WTC11 (cell line): ENCODE results near the gene CCDC92. TPM values are rescaled to one million over a fixed set of nuclear protein-coding genes. Genes with fewer than 3 reads are reported as not detected.

Experiments
- ATAC-seq: fragments of 200-7000 bp; cut with Tn5 transposase; 2 replicates; pipeline ENCODE4 v1.10.0; 2021; ENCODE audit warnings: mild to moderate bottlenecking, moderate library complexity
- CTCF ChIA-PET: fragments of 300-600 bp; sonication (Branson Sonifier 250); formaldehyde crosslinking; loops from one replicate; lab custom pipeline; 2021; ENCODE audit warnings: antibody characterized with exemption; lab: Charles Lee
- POLR2A ChIA-PET: fragments of 350-600 bp; sonication (Branson Sonifier 250); formaldehyde crosslinking; loops from one replicate; lab custom pipeline; 2021; ENCODE audit warnings: antibody characterized with exemption; lab: Charles Lee
- DNase-seq: peaks from one replicate; pipeline ENCODE4 v3.0.0; 2021; ENCODE audit warnings: low spot score
- H3K27ac Mint-ChIP-seq: 2 replicates; pipeline ENCODE4 v1.8.0; 2021; ENCODE audit warnings: mixed read lengths
- H3K27me3 Mint-ChIP-seq: 2 replicates; pipeline ENCODE4 v1.8.0; 2021; ENCODE audit warnings: low read depth, mild to moderate bottlenecking, moderate library complexity, mixed read lengths
- H3K36me3 Mint-ChIP-seq: 2 replicates; pipeline ENCODE4 v1.8.0; 2021; ENCODE audit warnings: mixed read lengths
- H3K4me1 Mint-ChIP-seq: 2 replicates; pipeline ENCODE4 v1.8.0; 2022; ENCODE audit warnings: mixed read lengths
- H3K4me3 Mint-ChIP-seq: 2 replicates; pipeline ENCODE4 v1.8.0; 2021; ENCODE audit warnings: mild to moderate bottlenecking, moderate library complexity, mixed read lengths
- H3K9me3 Mint-ChIP-seq: 2 replicates; pipeline ENCODE4 v1.8.0; 2021; ENCODE audit warnings: mixed read lengths
- ATF3 ChIP-seq: sonication (generic); formaldehyde crosslinking; conservative IDR thresholded peaks from 2 replicates; pipeline ENCODE4 v1.8.1; 2022; ENCODE audit warnings: mild to moderate bottlenecking, missing genetic modification reagents
- ATF6 ChIP-seq: sonication (generic); formaldehyde crosslinking; IDR thresholded peaks from 2 replicates; pipeline ENCODE4 v1.8.1; 2023; ENCODE audit warnings: mild to moderate bottlenecking, missing genetic modification reagents
- CBFB ChIP-seq: sonication (generic); formaldehyde crosslinking; IDR thresholded peaks from 2 replicates; pipeline ENCODE4 v1.8.1; 2022; ENCODE audit warnings: mild to moderate bottlenecking, low read depth, missing genetic modification reagents
- E2F1 ChIP-seq: sonication (generic); formaldehyde crosslinking; IDR thresholded peaks from 2 replicates; pipeline ENCODE4 v1.8.0; 2022; ENCODE audit warnings: mild to moderate bottlenecking, missing genetic modification reagents
- EMX1 ChIP-seq: fragments of 250-450 bp; sonication (Bioruptor Pico); IDR thresholded peaks from 2 replicates; pipeline ENCODE4 v1.8.0; 2021; ENCODE audit warnings: mild to moderate bottlenecking
- ETV6 ChIP-seq: sonication (generic); formaldehyde crosslinking; IDR thresholded peaks from 2 replicates; pipeline ENCODE4 v1.8.1; 2022; ENCODE audit warnings: mild to moderate bottlenecking, missing genetic modification reagents
- FOXJ3 ChIP-seq: sonication (generic); formaldehyde crosslinking; IDR thresholded peaks from 2 replicates; pipeline ENCODE4 v1.9.0; 2021; ENCODE audit warnings: missing genetic modification reagents, mild to moderate bottlenecking, borderline replicate concordance
- FOXP1 ChIP-seq: sonication (generic); formaldehyde crosslinking; IDR thresholded peaks from 2 replicates; pipeline ENCODE4 v1.8.0; 2022; ENCODE audit warnings: missing genetic modification reagents, mild to moderate bottlenecking, moderate library complexity, borderline replicate concordance
- GTF2I ChIP-seq: fragments of 250-450 bp; sonication (Bioruptor Pico); conservative IDR thresholded peaks from 2 replicates; pipeline ENCODE4 v1.4.0; 2021; ENCODE audit warnings: mild to moderate bottlenecking
- IRF2 ChIP-seq: sonication (generic); formaldehyde crosslinking; IDR thresholded peaks from 2 replicates; pipeline ENCODE4 v1.8.0; 2022; ENCODE audit warnings: low read depth, missing genetic modification reagents, borderline replicate concordance
- KAT7 ChIP-seq: sonication (generic); formaldehyde crosslinking; IDR thresholded peaks from 2 replicates; pipeline ENCODE4 v1.8.1; 2023; ENCODE audit warnings: missing genetic modification reagents, mild to moderate bottlenecking, borderline replicate concordance
- MXD4 ChIP-seq: fragments of 250-450 bp; sonication (Bioruptor Pico); IDR thresholded peaks from 2 replicates; pipeline ENCODE4 v1.8.0; 2021; ENCODE audit warnings: mild to moderate bottlenecking, moderate library complexity, borderline replicate concordance
- NFATC4 ChIP-seq: fragments of 250-450 bp; sonication (Bioruptor Pico); IDR thresholded peaks from 2 replicates; pipeline ENCODE4 v1.9.0; 2021; ENCODE audit warnings: mild to moderate bottlenecking
- NR2C2 ChIP-seq: sonication (generic); formaldehyde crosslinking; IDR thresholded peaks from 2 replicates; pipeline ENCODE4 v1.8.0; 2022; ENCODE audit warnings: mild to moderate bottlenecking, missing genetic modification reagents
- OVOL2 ChIP-seq: fragments of 250-450 bp; sonication (Bioruptor Pico); IDR thresholded peaks from 2 replicates; pipeline ENCODE4 v1.9.0; 2021; ENCODE audit warnings: mild to moderate bottlenecking, borderline replicate concordance
- SMAD4 ChIP-seq: sonication (generic); formaldehyde crosslinking; IDR thresholded peaks from 2 replicates; pipeline ENCODE4 v1.8.0; 2022; ENCODE audit warnings: mild to moderate bottlenecking, missing genetic modification reagents
- TEAD1 ChIP-seq: sonication (generic); formaldehyde crosslinking; IDR thresholded peaks from 2 replicates; pipeline ENCODE4 v1.8.0; 2022; ENCODE audit warnings: mild to moderate bottlenecking, missing genetic modification reagents
- ZNF416 ChIP-seq: fragments of 250-450 bp; sonication (Bioruptor Pico); IDR thresholded peaks from 2 replicates; pipeline ENCODE4 v1.9.0; 2021; ENCODE audit warnings: mild to moderate bottlenecking, inconsistent platforms
- total RNA-seq: library from RNA; stranded (reverse); gene quantifications from 3 replicates; pipeline ENCODE4 v1.2.3, GENCODE V29; 2021
- TF ChIP-seq, protein P1 (sequence below): sonication (generic); formaldehyde crosslinking; IDR thresholded peaks from 2 replicates; pipeline ENCODE4 v1.8.1; 2023; ENCODE audit warnings: mild to moderate bottlenecking, missing genetic modification reagents
- TF ChIP-seq, protein P2 (sequence below): fragments of 250-450 bp; sonication (Bioruptor Pico); IDR thresholded peaks from 2 replicates; pipeline ENCODE4 v1.9.0; 2021; ENCODE audit warnings: mild to moderate bottlenecking
- TF ChIP-seq, protein P3 (sequence below): fragments of 250-450 bp; sonication (Bioruptor Pico); IDR thresholded peaks from 2 replicates; pipeline ENCODE4 v1.9.0; 2021; ENCODE audit warnings: mild to moderate bottlenecking, borderline replicate concordance

Gene CCDC92
- total RNA-seq, 1 experiment from 2014 or later: 2.7 TPM

GRCh38 chr12:123965382-123965781, 7.2 kb downstream of the CCDC92 start (continued):
- no peak for TF ChIP-seq ZNF416 (CRISPR knock-in tag)
- TF ChIP-seq EMX1: no peak
- TF ChIP-seq, protein P1, sequence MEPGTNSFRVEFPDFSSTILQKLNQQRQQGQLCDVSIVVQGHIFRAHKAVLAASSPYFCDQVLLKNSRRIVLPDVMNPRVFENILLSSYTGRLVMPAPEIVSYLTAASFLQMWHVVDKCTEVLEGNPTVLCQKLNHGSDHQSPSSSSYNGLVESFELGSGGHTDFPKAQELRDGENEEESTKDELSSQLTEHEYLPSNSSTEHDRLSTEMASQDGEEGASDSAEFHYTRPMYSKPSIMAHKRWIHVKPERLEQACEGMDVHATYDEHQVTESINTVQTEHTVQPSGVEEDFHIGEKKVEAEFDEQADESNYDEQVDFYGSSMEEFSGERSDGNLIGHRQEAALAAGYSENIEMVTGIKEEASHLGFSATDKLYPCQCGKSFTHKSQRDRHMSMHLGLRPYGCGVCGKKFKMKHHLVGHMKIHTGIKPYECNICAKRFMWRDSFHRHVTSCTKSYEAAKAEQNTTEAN (CRISPR knock-in tag): no peak
- TF ChIP-seq, all 79 proteins: peak for 0

- no peak for DNase-seq
- TF ChIP-seq SMAD4 (CRISPR knock-in tag): no peak
- no peak for TF ChIP-seq ATF6
- TF ChIP-seq NR2C2 (CRISPR knock-in tag): no peak
- TF ChIP-seq GTF2I (CRISPR knock-in tag): no peak
- TF ChIP-seq NFATC4: no peak
- no peak for TF ChIP-seq OVOL2 (CRISPR knock-in tag)
- TF ChIP-seq KAT7 (CRISPR knock-in tag): no peak
- no peak for TF ChIP-seq FOXJ3 (CRISPR knock-in tag)
- no peak for TF ChIP-seq ETV6 (CRISPR knock-in tag)
- no peak for TF ChIP-seq FOXP1 (CRISPR knock-in tag)
- TF ChIP-seq, protein P2, sequence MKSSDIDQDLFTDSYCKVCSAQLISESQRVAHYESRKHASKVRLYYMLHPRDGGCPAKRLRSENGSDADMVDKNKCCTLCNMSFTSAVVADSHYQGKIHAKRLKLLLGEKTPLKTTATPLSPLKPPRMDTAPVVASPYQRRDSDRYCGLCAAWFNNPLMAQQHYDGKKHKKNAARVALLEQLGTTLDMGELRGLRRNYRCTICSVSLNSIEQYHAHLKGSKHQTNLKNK (CRISPR knock-in tag): no peak
- TF ChIP-seq TEAD1: no peak
- TF ChIP-seq ATF3: no peak
- ChIA-PET POLR2A (no interaction called here), CTCF (interaction anchor here (0.7 to 3.1 kb wide), 2 partner anchors 25 to 58 kb away, joined by 3 to 12 read pairs; no protein-coding TSS in a partner anchor)
- no peak for ATAC-seq
- Mint-ChIP-seq H3K27ac (no peak overlapping the region), H3K4me3 (no peak overlapping the region), H3K9me3 (no peaks in the 10 kb centered on the region), H3K4me1 (no peaks in the 10 kb centered on the region), H3K27me3 (peaks cover 100% of the 10 kb centered on the region), H3K36me3 (no peaks in the 10 kb centered on the region)
These were observed 8.8 kb downstream of the CCDC92 start for GRCh38 chr12:123963821-123964220.

GRCh38 chr12:123962513-123962912, 10.1 kb downstream of the CCDC92 start:
- POLR2A ChIA-PET: interaction anchor here (0.5 kb wide), 1 partner anchor 1811 kb away, joined by 3 read pairs; no protein-coding TSS in a partner anchor
- H3K4me3 Mint-ChIP-seq: no peak overlapping the region
- no peak overlapping the region for H3K27ac Mint-ChIP-seq
- ATAC-seq (no peak), DNase-seq (no peak)
- H3K9me3 Mint-ChIP-seq: no peaks in the 10 kb centered on the region
- H3K27me3 Mint-ChIP-seq: peaks cover 95% of the 10 kb centered on the region
- H3K36me3 Mint-ChIP-seq: no peaks in the 10 kb centered on the region
- CTCF ChIA-PET: interaction anchor here (1.2 to 1.3 kb wide), 2 partner anchors 24 to 57 kb away, joined by 4 read pairs; no protein-coding TSS in a partner anchor
- TF ChIP-seq CBFB (no peak), FOXP1 (CRISPR knock-in tag) (no peak), IRF2 (CRISPR knock-in tag) (no peak), ZNF416 (CRISPR knock-in tag) (no peak), MXD4 (CRISPR knock-in tag) (no peak), E2F1 (CRISPR knock-in tag) (no peak)
- TF ChIP-seq, protein P3, sequence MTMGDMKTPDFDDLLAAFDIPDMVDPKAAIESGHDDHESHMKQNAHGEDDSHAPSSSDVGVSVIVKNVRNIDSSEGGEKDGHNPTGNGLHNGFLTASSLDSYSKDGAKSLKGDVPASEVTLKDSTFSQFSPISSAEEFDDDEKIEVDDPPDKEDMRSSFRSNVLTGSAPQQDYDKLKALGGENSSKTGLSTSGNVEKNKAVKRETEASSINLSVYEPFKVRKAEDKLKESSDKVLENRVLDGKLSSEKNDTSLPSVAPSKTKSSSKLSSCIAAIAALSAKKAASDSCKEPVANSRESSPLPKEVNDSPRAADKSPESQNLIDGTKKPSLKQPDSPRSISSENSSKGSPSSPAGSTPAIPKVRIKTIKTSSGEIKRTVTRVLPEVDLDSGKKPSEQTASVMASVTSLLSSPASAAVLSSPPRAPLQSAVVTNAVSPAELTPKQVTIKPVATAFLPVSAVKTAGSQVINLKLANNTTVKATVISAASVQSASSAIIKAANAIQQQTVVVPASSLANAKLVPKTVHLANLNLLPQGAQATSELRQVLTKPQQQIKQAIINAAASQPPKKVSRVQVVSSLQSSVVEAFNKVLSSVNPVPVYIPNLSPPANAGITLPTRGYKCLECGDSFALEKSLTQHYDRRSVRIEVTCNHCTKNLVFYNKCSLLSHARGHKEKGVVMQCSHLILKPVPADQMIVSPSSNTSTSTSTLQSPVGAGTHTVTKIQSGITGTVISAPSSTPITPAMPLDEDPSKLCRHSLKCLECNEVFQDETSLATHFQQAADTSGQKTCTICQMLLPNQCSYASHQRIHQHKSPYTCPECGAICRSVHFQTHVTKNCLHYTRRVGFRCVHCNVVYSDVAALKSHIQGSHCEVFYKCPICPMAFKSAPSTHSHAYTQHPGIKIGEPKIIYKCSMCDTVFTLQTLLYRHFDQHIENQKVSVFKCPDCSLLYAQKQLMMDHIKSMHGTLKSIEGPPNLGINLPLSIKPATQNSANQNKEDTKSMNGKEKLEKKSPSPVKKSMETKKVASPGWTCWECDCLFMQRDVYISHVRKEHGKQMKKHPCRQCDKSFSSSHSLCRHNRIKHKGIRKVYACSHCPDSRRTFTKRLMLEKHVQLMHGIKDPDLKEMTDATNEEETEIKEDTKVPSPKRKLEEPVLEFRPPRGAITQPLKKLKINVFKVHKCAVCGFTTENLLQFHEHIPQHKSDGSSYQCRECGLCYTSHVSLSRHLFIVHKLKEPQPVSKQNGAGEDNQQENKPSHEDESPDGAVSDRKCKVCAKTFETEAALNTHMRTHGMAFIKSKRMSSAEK (CRISPR knock-in tag): no peak
- H3K4me1 Mint-ChIP-seq: no peaks in the 10 kb centered on the region
